ENCODE results near the gene YOD1.

GRCh38 chr1:207039380-207040180 is 11.4 kb downstream of the YOD1 start:
- TF ChIP-seq CTCF (IDR thresholded peaks at IDR 0.05) (no peak), ZFX (IDR thresholded peaks at IDR 0.05; ENCODE audit: borderline replicate concordance) (no peak)

Measured in 22Rv1 (cell line).